ENCODE results near the gene KIAA1217. TPM values are rescaled to one million over a fixed set of nuclear protein-coding genes. Genes with fewer than 3 reads are reported as not detected.
A peak's percentile ranks its signal among the peaks of the same experiment; 100 is the strongest.

The KIAA1217 gene
- total and polyA plus RNA-seq, 12 donors, result 6.9 to 49.5 (median 38.4) TPM

DNA sequence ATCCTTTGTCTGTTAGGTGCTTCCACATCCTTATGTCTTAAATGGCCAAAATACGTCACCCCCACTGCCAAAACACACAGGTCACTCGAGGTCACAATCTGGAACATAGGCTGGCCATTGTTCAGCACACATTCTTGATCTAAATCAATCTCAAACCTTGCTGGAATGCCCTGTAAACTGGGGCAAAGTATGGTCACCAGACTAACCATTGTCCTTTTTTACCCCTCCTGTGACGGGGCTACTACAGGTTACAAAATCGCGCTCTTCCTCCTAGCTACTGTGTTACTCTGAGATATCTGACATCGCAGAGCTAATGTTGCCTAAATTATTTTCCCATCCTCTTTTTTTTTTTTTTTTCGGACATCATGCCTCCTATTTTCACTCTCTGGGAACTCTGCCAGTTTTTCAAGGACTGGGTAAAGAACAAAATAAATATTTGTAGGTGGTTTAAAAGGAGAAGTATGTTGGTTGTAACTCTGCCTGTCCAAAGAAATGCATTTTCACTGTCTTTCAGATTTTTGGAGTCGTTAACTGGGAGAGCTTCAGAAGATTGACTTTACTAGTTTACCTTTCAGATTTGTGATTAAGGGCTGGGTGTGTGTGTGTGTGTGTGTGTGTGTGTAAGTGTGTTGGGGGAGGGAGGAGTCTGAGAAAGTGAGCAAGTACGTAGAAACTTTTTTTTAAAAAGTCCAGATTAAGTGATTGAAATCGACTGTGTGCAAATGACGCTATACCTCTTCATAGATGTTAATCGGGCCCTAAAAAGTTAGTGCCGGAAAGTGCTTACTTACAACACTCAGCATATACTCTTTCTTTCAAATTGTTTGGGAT is 942 bp upstream of the KIAA1217 start:
- H3K9me3 ChIP-seq, result no peaks in the 10 kb centered on the region
- peak overlapping the region in 9 of 10 donors; percentile 37 to 74 (median 64) for H3K4me3 ChIP-seq
- H3K36me3 ChIP-seq, result no peaks in the 10 kb centered on the region
- WGBS, 2 donors, result 22 to 24% methylated on average over 13 of the region's 13 CpGs
- TF ChIP-seq CTCF (IDR thresholded peaks at IDR 0.05), result no peak
- intact Hi-C loops (cut with DNase I), result loop anchor here in 4 of 10 donors (5.0 to 10.0 kb wide), 4 partner anchors 149 to 307 kb away; no protein-coding TSS in a partner anchor
- H3K27me3 ChIP-seq, result peaks cover 0 to 22% (median 0%) of the 10 kb centered on the region in 7 donors
- H3K27ac ChIP-seq, result peak overlapping the region; percentile 77 to 96 (median 92)
- DNase-seq (peak in 1 of 2 donors; percentile 73), ATAC-seq (peak; percentile 63 to 84 (median 76))
- peaks cover 5 to 67% (median 34%) of the 10 kb centered on the region in 9 donors for H3K4me1 ChIP-seq

DNA sequence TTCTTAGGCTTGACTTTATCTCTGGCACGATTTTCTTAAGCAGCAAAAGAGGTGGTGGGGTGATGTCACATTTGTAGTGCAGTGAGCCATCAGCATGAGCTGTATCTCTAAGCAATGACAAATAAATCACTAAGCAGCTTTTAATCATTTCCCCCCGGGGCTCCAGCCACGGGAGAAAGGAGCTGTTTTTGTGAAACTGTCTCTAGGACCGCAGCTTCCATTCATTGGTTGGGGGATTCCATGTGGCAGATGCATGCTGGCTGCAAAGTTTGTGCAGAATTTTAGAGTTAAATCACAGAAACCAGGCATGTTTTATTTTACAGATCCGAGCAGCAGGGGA is 464 bp downstream of the KIAA1217 start:
- Histone ChIP-seq H3K27me3 (peaks cover 0 to 22% (median 0%) of the 10 kb centered on the region in 7 donors), H3K4me3 (peak overlapping the region; percentile 37 to 74 (median 63)), H3K9me3 (no peaks in the 10 kb centered on the region), H3K36me3 (no peaks in the 10 kb centered on the region), H3K27ac (peak overlapping the region; percentile 77 to 96 (median 92)), H3K4me1 (peaks cover 5 to 81% (median 39%) of the 10 kb centered on the region in 9 donors)
- no peak for TF ChIP-seq CTCF (IDR thresholded peaks at IDR 0.05)
- whole genome bisulfite sequencing, 2 donors, result 0% methylated on average over 5 of the region's 5 CpGs
- intact Hi-C loops (cut with DNase I), result loop anchor here in 4 of 10 donors (5.0 to 10.0 kb wide), 4 partner anchors 148 to 305 kb away; no protein-coding TSS in a partner anchor
- DNase-seq (no peak), ATAC-seq (peak in 4 of 8 donors; percentile 0 to 21 (median 6))

- Histone ChIP-seq H3K9me3 (no peaks in the 10 kb centered on the region), H3K36me3 (no peaks in the 10 kb centered on the region), H3K4me1 (peaks cover 9 to 87% (median 44%) of the 10 kb centered on the region in 9 donors), H3K27me3 (peaks cover 0 to 22% (median 0%) of the 10 kb centered on the region in 7 donors), H3K4me3 (peak overlapping the region; percentile 37 to 74 (median 63)), H3K27ac (peak overlapping the region; percentile 77 to 96 (median 92))
- intact Hi-C loops (cut with DNase I), result loop anchor here in 6 of 10 donors (5.0 to 10.0 kb wide), 8 partner anchors 82 to 305 kb away; no protein-coding TSS in a partner anchor
- ATAC-seq (peak in 7 of 8 donors; percentile 11 to 43 (median 31)), DNase-seq (peak; percentile 28 to 30)
- WGBS, 2 donors, result 7 to 8% methylated on average over 12 of the region's 12 CpGs
- no peak for TF ChIP-seq CTCF (IDR thresholded peaks at IDR 0.05)
Measured at GRCh38 chr10:24209946-24210491, 1.1 kb downstream of the KIAA1217 start.

GRCh38 chr10:24210501-24210900 is 1.6 kb downstream of the KIAA1217 start:
- 57 to 58% methylated on average over 2 of the region's 2 CpGs for WGBS, 2 donors
- peaks cover 10 to 92% (median 48%) of the 10 kb centered on the region in 9 donors for H3K4me1 ChIP-seq
- ATAC-seq, result no peak
- intact Hi-C loops (cut with DNase I), result loop anchor here in 3 of 10 donors (5.0 to 10.0 kb wide), 5 partner anchors 82 to 304 kb away; no protein-coding TSS in a partner anchor
- H3K27me3 ChIP-seq, result peaks cover 0 to 22% (median 0%) of the 10 kb centered on the region in 7 donors
- TF ChIP-seq CTCF (IDR thresholded peaks at IDR 0.05), result no peak
- no peak for DNase-seq
- H3K27ac ChIP-seq, result peak overlapping the region in 9 of 10 donors; percentile 87 to 96 (median 93)
- peak overlapping the region in 8 of 10 donors; percentile 43 to 74 (median 66) for H3K4me3 ChIP-seq
- no peaks in the 10 kb centered on the region for H3K9me3 ChIP-seq
- no peaks in the 10 kb centered on the region for H3K36me3 ChIP-seq

All from heart right ventricle (tissue), 16 donors.